ENCODE data around the gene SVBP. TPM values are rescaled to one million over a fixed set of nuclear protein-coding genes. Genes with fewer than 3 reads are reported as not detected.

SVBP gene
- total RNA-seq, 4 donors from 2014 or later = 19.1 to 39.5 (median 23.1) TPM

DNA sequence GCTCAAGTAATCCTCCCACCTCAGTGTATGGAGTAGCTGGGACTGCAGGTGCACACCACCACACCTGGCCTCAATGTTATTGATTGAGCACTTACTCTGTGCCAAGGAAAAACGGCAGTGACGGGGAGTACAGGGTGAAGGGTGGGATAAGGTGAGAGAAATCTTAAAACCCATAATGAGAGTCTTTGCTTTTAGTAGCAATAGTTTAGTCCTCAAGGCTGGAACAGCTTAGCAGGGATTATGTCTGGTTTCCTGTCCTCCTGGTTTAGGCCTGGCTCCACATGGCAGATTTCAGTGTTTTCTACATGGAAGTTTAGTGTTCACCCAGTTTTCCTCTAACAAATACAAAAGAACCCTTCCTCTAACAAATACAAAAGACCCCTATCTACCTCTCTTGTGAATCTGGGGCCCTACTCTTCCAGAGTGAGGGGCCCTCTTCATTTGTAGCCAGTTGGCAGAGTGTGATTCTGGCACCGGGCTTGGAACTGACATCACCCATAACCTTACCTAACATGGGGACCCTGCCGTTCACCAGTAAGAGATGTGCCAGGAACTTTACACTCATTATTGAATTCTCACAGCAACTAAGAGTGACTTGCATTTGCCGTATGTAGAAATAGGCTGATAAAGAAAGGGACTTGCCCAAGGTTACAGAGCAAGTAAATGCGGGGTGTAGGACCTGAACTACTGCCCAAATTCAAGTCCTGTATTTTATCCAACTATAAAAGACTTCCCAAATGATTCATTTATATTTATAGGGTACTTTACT lies 36.1 kb upstream of the SVBP start:
- Histone ChIP-seq H3K36me3 (peaks cover 8 to 31% (median 27%) of the 10 kb centered on the region in 4 donors), H3K27ac (replicated peaks in 1 of 4) (no peak overlapping the region), H3K9me3 (no peaks in the 10 kb centered on the region), H3K4me3 (no peak overlapping the region), H3K4me1 (peaks cover 0 to 2% (median 0%) of the 10 kb centered on the region in 4 donors), H3K27me3 (no peaks in the 10 kb centered on the region)
- intact Hi-C loops (cut with DNase I) = no loop called here
- DNase-seq (ENCODE audit: extremely low spot score) = no peak
- TF ChIP-seq EP300 (IDR thresholded peaks at IDR 0.05) (no peak), POLR2A (IDR thresholded peaks at IDR 0.05; ENCODE audit: low read depth) (no peak), POLR2AphosphoS5 (IDR thresholded peaks at IDR 0.05) (no peak)
- TF ChIP-seq, protein P1, sequence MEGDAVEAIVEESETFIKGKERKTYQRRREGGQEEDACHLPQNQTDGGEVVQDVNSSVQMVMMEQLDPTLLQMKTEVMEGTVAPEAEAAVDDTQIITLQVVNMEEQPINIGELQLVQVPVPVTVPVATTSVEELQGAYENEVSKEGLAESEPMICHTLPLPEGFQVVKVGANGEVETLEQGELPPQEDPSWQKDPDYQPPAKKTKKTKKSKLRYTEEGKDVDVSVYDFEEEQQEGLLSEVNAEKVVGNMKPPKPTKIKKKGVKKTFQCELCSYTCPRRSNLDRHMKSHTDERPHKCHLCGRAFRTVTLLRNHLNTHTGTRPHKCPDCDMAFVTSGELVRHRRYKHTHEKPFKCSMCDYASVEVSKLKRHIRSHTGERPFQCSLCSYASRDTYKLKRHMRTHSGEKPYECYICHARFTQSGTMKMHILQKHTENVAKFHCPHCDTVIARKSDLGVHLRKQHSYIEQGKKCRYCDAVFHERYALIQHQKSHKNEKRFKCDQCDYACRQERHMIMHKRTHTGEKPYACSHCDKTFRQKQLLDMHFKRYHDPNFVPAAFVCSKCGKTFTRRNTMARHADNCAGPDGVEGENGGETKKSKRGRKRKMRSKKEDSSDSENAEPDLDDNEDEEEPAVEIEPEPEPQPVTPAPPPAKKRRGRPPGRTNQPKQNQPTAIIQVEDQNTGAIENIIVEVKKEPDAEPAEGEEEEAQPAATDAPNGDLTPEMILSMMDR (IDR thresholded peaks at IDR 0.05) = no peak
- WGBS = 83% methylated on average over 6 of the region's 6 CpGs

DNA sequence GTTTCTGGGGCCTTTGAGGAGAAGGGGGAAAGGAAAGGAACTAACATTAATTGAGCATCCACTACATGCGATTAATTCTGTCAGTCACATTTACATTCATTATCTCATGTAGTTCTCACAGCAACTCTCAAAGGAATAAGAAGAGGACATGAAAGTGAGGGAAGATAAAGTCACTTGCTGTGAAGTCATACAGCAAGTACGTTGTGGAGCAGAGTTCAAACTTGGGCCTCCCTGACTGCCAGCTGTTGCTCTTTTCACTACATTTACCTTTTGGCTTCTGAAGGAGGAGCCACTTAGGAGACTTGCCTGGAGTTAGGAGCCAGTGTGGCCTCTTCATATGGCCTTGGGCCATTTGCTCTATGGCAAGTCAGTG lies 35.4 kb upstream of the SVBP start:
- no peak for TF ChIP-seq EP300 (IDR thresholded peaks at IDR 0.05)
- TF ChIP-seq POLR2AphosphoS5 (IDR thresholded peaks at IDR 0.05) = no peak
- TF ChIP-seq, protein P1 (IDR thresholded peaks at IDR 0.05) = no peak
- no peak for TF ChIP-seq POLR2A (IDR thresholded peaks at IDR 0.05; ENCODE audit: low read depth)
- WGBS = 40% methylated on average over 2 of the region's 2 CpGs
- Histone ChIP-seq H3K4me1 (peaks cover 5 to 9% (median 5%) of the 10 kb centered on the region in 4 donors), H3K4me3 (no peak overlapping the region), H3K27ac (replicated peaks in 1 of 4) (no peak overlapping the region), H3K9me3 (no peaks in the 10 kb centered on the region), H3K36me3 (peaks cover 8 to 31% (median 27%) of the 10 kb centered on the region in 4 donors), H3K27me3 (no peaks in the 10 kb centered on the region)
- no peak for DNase-seq (ENCODE audit: extremely low spot score)
- intact Hi-C loops (cut with DNase I) = no loop called here

DNA sequence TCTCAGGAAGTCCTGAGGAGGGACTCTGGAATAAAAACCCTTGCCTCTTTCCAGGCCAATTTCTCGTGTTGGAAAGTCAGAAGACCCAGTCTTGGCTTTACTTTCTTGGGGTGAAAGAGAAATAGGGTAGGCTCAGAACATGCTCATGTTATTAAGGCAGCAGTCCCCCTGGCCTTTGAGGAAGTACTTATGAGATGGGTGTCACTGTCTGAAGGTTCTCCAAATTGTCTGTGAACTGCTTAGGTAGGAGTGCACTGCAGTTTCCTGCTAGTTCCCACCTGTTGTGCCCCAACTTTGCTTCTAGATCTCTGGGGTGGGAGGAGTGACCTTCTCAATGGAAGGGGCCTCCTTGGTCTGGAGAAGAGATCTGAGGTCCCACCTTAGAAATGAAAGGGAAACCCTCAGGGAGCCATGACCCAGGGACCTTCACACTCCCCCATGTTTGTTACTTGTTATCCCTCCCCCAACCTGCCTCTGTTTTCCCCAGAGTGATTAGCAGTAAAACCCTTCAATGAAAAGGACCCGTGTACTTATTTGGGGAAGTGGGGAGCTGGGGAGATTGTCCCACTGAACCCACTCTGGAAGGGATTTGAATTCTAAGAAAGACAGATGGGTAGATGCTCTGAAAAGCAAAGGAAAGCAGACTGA lies 34.9 kb upstream of the SVBP start:
- intact Hi-C loops (cut with DNase I) = no loop called here
- no peak for DNase-seq (ENCODE audit: extremely low spot score)
- Histone ChIP-seq H3K4me3 (no peak overlapping the region), H3K27me3 (no peaks in the 10 kb centered on the region), H3K9me3 (no peaks in the 10 kb centered on the region), H3K27ac (replicated peaks in 1 of 4) (no peak overlapping the region), H3K4me1 (peaks cover 10 to 14% (median 10%) of the 10 kb centered on the region in 4 donors), H3K36me3 (peaks cover 8 to 31% (median 27%) of the 10 kb centered on the region in 4 donors)
- TF ChIP-seq EP300 (IDR thresholded peaks at IDR 0.05) (no peak), POLR2A (IDR thresholded peaks at IDR 0.05; ENCODE audit: low read depth) (no peak), POLR2AphosphoS5 (IDR thresholded peaks at IDR 0.05) (no peak)
- TF ChIP-seq, protein P1 (IDR thresholded peaks at IDR 0.05) = no peak
- 96% methylated on average over 2 of the region's 2 CpGs for WGBS

DNA sequence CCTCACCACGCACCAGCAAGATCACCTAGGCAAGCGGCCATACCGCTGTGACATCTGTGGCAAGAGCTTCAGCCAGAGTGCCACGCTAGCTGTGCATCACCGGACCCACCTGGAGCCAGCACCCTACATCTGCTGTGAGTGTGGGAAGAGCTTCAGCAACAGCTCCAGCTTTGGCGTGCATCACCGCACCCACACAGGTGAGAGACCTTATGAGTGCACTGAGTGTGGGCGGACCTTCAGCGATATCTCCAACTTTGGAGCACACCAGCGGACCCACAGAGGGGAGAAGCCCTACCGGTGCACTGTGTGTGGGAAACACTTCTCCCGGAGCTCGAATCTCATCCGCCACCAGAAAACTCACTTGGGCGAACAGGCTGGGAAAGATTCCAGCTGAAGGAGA lies 34.2 kb upstream of the SVBP start:
- no peak for DNase-seq (ENCODE audit: extremely low spot score)
- intact Hi-C loops (cut with DNase I) = no loop called here
- Histone ChIP-seq H3K9me3 (no peaks in the 10 kb centered on the region), H3K27me3 (no peaks in the 10 kb centered on the region), H3K36me3 (peaks cover 8 to 31% (median 27%) of the 10 kb centered on the region in 4 donors), H3K27ac (replicated peaks in 1 of 4) (no peak overlapping the region), H3K4me3 (no peak overlapping the region), H3K4me1 (peaks cover 10 to 18% (median 12%) of the 10 kb centered on the region in 4 donors)
- WGBS = 100% methylated on average over 6 of the region's 15 CpGs
- TF ChIP-seq, protein P1 (IDR thresholded peaks at IDR 0.05) = no peak
- TF ChIP-seq EP300 (IDR thresholded peaks at IDR 0.05) (no peak), POLR2AphosphoS5 (IDR thresholded peaks at IDR 0.05) (no peak), POLR2A (IDR thresholded peaks at IDR 0.05; ENCODE audit: low read depth) (no peak)
